CD14-positive monocyte (primary cell): ENCODE data around the gene CDH13. TPM values are rescaled to one million over a fixed set of nuclear protein-coding genes. Genes with fewer than 3 reads are reported as not detected.

ENCODE experiments used
- DNase-seq, 3 donors: peaks; one replicate each; pipeline ENCODE4 v3.0.0-alpha.2; 2011 to 2022
- H2AFZ ChIP-seq: 2 replicates; pipeline ENCODE4 v1.6.0; 2012; ENCODE audit warnings: mild to moderate bottlenecking, low read depth, low read length, inconsistent platforms; ENCODE audit not compliant: insufficient read depth, poor library complexity, severe bottlenecking
- H3K27ac ChIP-seq, 2 donors: 1 replicate in 1 of 2; 2 replicates in 1 of 2; pipeline ENCODE4 v1.5.1; 2012 to 2013; ENCODE audit warnings: low read length in 2 of 2, control low read depth in 1 of 2, inconsistent platforms in 1 of 2, low read depth in 1 of 2, mild to moderate bottlenecking in 1 of 2
- H3K27me3 ChIP-seq, 2 donors: one replicate each; pipeline versions ENCODE4 v1.6.0 to v1.6.1; 2011 to 2013; ENCODE audit warnings: low read length in 2 of 2; ENCODE audit not compliant: control insufficient read depth in 2 of 2, insufficient read depth in 2 of 2
- H3K36me3 ChIP-seq, 2 donors: replicated peaks in 1 of 2; 1 replicate in 1 of 2; 2 replicates in 1 of 2; pipeline versions ENCODE4 v1.5.1 to v1.6.1; 2012 to 2013; ENCODE audit warnings: low read length in 2 of 2, control low read depth in 1 of 2, inconsistent platforms in 1 of 2, mild to moderate bottlenecking in 1 of 2; ENCODE audit not compliant: insufficient read depth in 2 of 2, control insufficient read depth in 1 of 2
- H3K4me1 ChIP-seq, 2 donors: 1 replicate in 1 of 2; 2 replicates in 1 of 2; pipeline versions ENCODE4 v1.5.1 to v1.6.1; 2012 to 2013; ENCODE audit warnings: low read length in 2 of 2, control low read depth in 1 of 2, inconsistent platforms in 1 of 2, mild to moderate bottlenecking in 1 of 2, moderate library complexity in 1 of 2; ENCODE audit not compliant: insufficient read depth in 2 of 2, control insufficient read depth in 1 of 2
- H3K4me2 ChIP-seq: replicated peaks from 2 replicates; pipeline ENCODE3; 2012; ENCODE audit warnings: low read length, moderate library complexity, mild to moderate bottlenecking; ENCODE audit not compliant: poor library complexity, severe bottlenecking; ENCODE audit errors: extremely low read depth
- H3K4me3 ChIP-seq, 3 experiments: fragments of 200-600 bp in 1 of 3; sonication (generic) in 1 of 3; replicated peaks in 1 of 3; 1 replicate in 2 of 3; 2 replicates in 1 of 3; pipeline ENCODE4 v1.5.1; 2011 to 2013; ENCODE audit warnings: low read length in 3 of 3, mild to moderate bottlenecking in 3 of 3, control low read depth in 2 of 3, low read depth in 2 of 3, inconsistent platforms in 1 of 3, moderate library complexity in 1 of 3
- H3K79me2 ChIP-seq: 2 replicates; pipeline ENCODE4 v1.6.0; 2012; ENCODE audit warnings: mild to moderate bottlenecking, control low read depth, inconsistent platforms, low read length, moderate library complexity; ENCODE audit not compliant: insufficient read depth
- H3K9ac ChIP-seq: 2 replicates; pipeline ENCODE4 v1.6.0; 2017; ENCODE audit warnings: low read length, mild to moderate bottlenecking; ENCODE audit not compliant: insufficient read depth, poor library complexity, severe bottlenecking
- H3K9me3 ChIP-seq, 2 donors: replicated peaks in 1 of 2; 1 replicate in 1 of 2; 2 replicates in 1 of 2; pipeline versions ENCODE4 v1.5.1 to v1.6.1; 2012 to 2013; ENCODE audit warnings: low read length in 2 of 2, control low read depth in 1 of 2; ENCODE audit not compliant: control insufficient read depth in 1 of 2, insufficient read depth in 1 of 2
- H4K20me1 ChIP-seq: 2 replicates; pipeline ENCODE4 v1.6.0; 2012; ENCODE audit warnings: mild to moderate bottlenecking, low read length, control low read depth, moderate library complexity; ENCODE audit not compliant: insufficient read depth
- H3K27ac Mint-ChIP-seq, 7 donors: one replicate each; pipeline ENCODE4 v1.8.0; 2020; ENCODE audit warnings: mild to moderate bottlenecking in 7 of 7, mixed read lengths in 7 of 7, moderate library complexity in 6 of 7, inconsistent platforms in 2 of 7
- H3K27me3 Mint-ChIP-seq, 3 donors: one replicate each; pipeline ENCODE4 v1.8.0; 2021 to 2022; ENCODE audit warnings: low read depth in 3 of 3, mild to moderate bottlenecking in 3 of 3, mixed read lengths in 3 of 3, moderate library complexity in 3 of 3, inconsistent platforms in 1 of 3
- H3K36me3 Mint-ChIP-seq, 2 donors: one replicate each; pipeline ENCODE4 v1.8.0; 2020; ENCODE audit warnings: mixed read lengths in 2 of 2, inconsistent platforms in 1 of 2, mild to moderate bottlenecking in 1 of 2
- H3K4me1 Mint-ChIP-seq: one replicate; pipeline ENCODE4 v1.8.0; 2020; ENCODE audit warnings: mild to moderate bottlenecking, mixed read lengths
- H3K4me3 Mint-ChIP-seq, 2 donors: one replicate each; pipeline ENCODE4 v1.8.0; 2020; ENCODE audit warnings: mild to moderate bottlenecking in 2 of 2, mixed read lengths in 2 of 2, moderate library complexity in 1 of 2
- H3K9me3 Mint-ChIP-seq, 7 donors: one replicate each; pipeline ENCODE4 v1.8.0; 2020 to 2022; ENCODE audit warnings: mixed read lengths in 7 of 7, mild to moderate bottlenecking in 6 of 7, moderate library complexity in 6 of 7, inconsistent platforms in 2 of 7
- CTCF ChIP-seq: fragments of 200-600 bp; IDR thresholded peaks from one replicate; pipeline ENCODE4 v1.8.0; 2022; ENCODE audit warnings: antibody characterized with exemption, mild to moderate bottlenecking
- WGBS: methylation state at CpG from one replicate; pipeline ENCODE4 v1.1.5; 2013; ENCODE audit warnings: missing lambda C conversion rate; ENCODE audit not compliant: insufficient coverage; 5-methylcytosine and 5-hydroxymethylcytosine counted together
- intact Hi-C, 2 donors: fragments of 100-400 bp; cut with micrococcal nuclease; formaldehyde crosslinking; loops; one replicate each; pipeline versions ENCODE4 v1.15.0 to v1.15.1; 2023
- polyA plus RNA-seq, 3 donors: library from polyadenylated mRNA; depleted of rRNA in 1 of 3; unstranded in 2 of 3; stranded (reverse) in 1 of 3; fragments of 300-500 nt in 2 of 3; fragments of >200 nt in 1 of 3; fragmentation: Illumina TruSeq in 2 of 3; gene quantifications; 1 replicate in 2 of 3; 2 replicates in 1 of 3; pipeline ENCODE4 v1.2.3, GENCODE V29; 2012 to 2021

Gene CDH13
- polyA plus RNA-seq, 3 donors: 0.13 to 0.19 TPM; not detected in 1

GRCh38 chr16:83744441-83744981 is 1117.7 kb downstream of the CDH13 start:
- no peaks in the 10 kb centered on the region for H3K27me3 ChIP-seq
- H3K4me2 ChIP-seq: peak overlapping the region; percentile 17
- under 1% methylated on average over 9 of the region's 12 CpGs for WGBS
- intact Hi-C loops: loop anchor here (5.0 kb wide), 1 partner anchor 63 kb away; the partner anchor contains the start of gene HSBP1 (in 2 of the 2)
- no peak for TF ChIP-seq CTCF
- no peaks in the 10 kb centered on the region for H3K79me2 ChIP-seq
- Mint-ChIP-seq H3K9me3 (peaks cover 0 to 3% (median 1%) of the 10 kb centered on the region in 7 donors), H3K36me3 (no peaks in the 10 kb centered on the region), H3K27me3 (peaks cover 0 to 4% (median 3%) of the 10 kb centered on the region in 3 donors), H3K4me1 (peaks cover 21% of the 10 kb centered on the region), H3K27ac (peak overlapping the region; percentile 61 to 97 (median 80)), H3K4me3 (peak overlapping the region in 1 of 2 donors; percentile 54)
- peak overlapping the region; percentile 66 to 70 for H3K27ac ChIP-seq
- no peak overlapping the region for H3K9ac ChIP-seq
- H3K4me3 ChIP-seq: no peak overlapping the region
- H2AFZ ChIP-seq: peak overlapping the region; percentile 60
- no peaks in the 10 kb centered on the region for H4K20me1 ChIP-seq
- peak; percentile 84 to 97 (median 92) for DNase-seq
- no peaks in the 10 kb centered on the region for H3K36me3 ChIP-seq
- peaks cover 17 to 18% of the 10 kb centered on the region in 2 donors for H3K4me1 ChIP-seq
- no peaks in the 10 kb centered on the region for H3K9me3 ChIP-seq

GRCh38 chr16:83746611-83747010 is 1119.8 kb downstream of the CDH13 start:
- peaks cover 3 to 4% (median 3%) of the 10 kb centered on the region in 3 donors for H3K27me3 Mint-ChIP-seq
- Histone ChIP-seq H3K27ac (no peak overlapping the region), H3K9ac (no peak overlapping the region), H3K9me3 (no peaks in the 10 kb centered on the region), H3K4me1 (peaks cover 17 to 18% of the 10 kb centered on the region in 2 donors), H3K4me2 (no peak overlapping the region), H3K79me2 (no peaks in the 10 kb centered on the region), H3K36me3 (no peaks in the 10 kb centered on the region), H2AFZ (no peak overlapping the region), H3K4me3 (no peak overlapping the region), H4K20me1 (no peaks in the 10 kb centered on the region), H3K27me3 (no peaks in the 10 kb centered on the region)
- peaks cover 21% of the 10 kb centered on the region for H3K4me1 Mint-ChIP-seq
- no peak for TF ChIP-seq CTCF
- no peak overlapping the region for H3K27ac Mint-ChIP-seq
- H3K4me3 Mint-ChIP-seq: no peak overlapping the region
- no peak for DNase-seq
- peaks cover 0 to 15% (median 5%) of the 10 kb centered on the region in 7 donors for H3K9me3 Mint-ChIP-seq
- H3K36me3 Mint-ChIP-seq: no peaks in the 10 kb centered on the region
- intact Hi-C loops: no loop called here
